WI38 (cell line): ENCODE data around the gene PEX14.

Source experiments
- H3K4me3 ChIP-seq: 2 replicates; pipeline ENCODE4 v1.5.1; 2011; ENCODE audit warnings: low read depth, mild to moderate bottlenecking, control low read depth, low read length
- TF ChIP-seq, protein P1 (sequence below): IDR thresholded peaks from 2 replicates; pipeline ENCODE4 v1.5.1; 2012; ENCODE audit warnings: low read depth, mild to moderate bottlenecking, control low read depth, low read length

PEX14 gene

GRCh38 chr1:10626791-10627410 is 152.2 kb downstream of the PEX14 start:
- no peak overlapping the region for H3K4me3 ChIP-seq
- TF ChIP-seq, protein P1, sequence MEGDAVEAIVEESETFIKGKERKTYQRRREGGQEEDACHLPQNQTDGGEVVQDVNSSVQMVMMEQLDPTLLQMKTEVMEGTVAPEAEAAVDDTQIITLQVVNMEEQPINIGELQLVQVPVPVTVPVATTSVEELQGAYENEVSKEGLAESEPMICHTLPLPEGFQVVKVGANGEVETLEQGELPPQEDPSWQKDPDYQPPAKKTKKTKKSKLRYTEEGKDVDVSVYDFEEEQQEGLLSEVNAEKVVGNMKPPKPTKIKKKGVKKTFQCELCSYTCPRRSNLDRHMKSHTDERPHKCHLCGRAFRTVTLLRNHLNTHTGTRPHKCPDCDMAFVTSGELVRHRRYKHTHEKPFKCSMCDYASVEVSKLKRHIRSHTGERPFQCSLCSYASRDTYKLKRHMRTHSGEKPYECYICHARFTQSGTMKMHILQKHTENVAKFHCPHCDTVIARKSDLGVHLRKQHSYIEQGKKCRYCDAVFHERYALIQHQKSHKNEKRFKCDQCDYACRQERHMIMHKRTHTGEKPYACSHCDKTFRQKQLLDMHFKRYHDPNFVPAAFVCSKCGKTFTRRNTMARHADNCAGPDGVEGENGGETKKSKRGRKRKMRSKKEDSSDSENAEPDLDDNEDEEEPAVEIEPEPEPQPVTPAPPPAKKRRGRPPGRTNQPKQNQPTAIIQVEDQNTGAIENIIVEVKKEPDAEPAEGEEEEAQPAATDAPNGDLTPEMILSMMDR: no peak

GRCh38 chr1:10628685-10629084 is 153.9 kb downstream of the PEX14 start:
- no peak overlapping the region for H3K4me3 ChIP-seq
- TF ChIP-seq, protein P1: no peak

- H3K4me3 ChIP-seq: no peak overlapping the region
- TF ChIP-seq, protein P1: no peak
Measured at GRCh38 chr1:10629091-10629815, 154.5 kb downstream of the PEX14 start.

- no peak overlapping the region for H3K4me3 ChIP-seq
- TF ChIP-seq, protein P1: no peak
Measured at GRCh38 chr1:10629816-10630571, 155.2 kb downstream of the PEX14 start.

GRCh38 chr1:10630661-10631120 is 155.9 kb downstream of the PEX14 start:
- TF ChIP-seq, protein P1: no peak
- no peak overlapping the region for H3K4me3 ChIP-seq

GRCh38 chr1:10631121-10631810 is 156.5 kb downstream of the PEX14 start:
- TF ChIP-seq, protein P1: no peak
- no peak overlapping the region for H3K4me3 ChIP-seq
